ENCODE results near the gene GPATCH4. TPM values are rescaled to one million over a fixed set of nuclear protein-coding genes. Genes with fewer than 3 reads are reported as not detected.
A peak's percentile ranks its signal among the peaks of the same experiment; 100 is the strongest.

GPATCH4 gene
- total RNA-seq, 2 donors from 2014 or later = 8.9 to 9.6 TPM

DNA sequence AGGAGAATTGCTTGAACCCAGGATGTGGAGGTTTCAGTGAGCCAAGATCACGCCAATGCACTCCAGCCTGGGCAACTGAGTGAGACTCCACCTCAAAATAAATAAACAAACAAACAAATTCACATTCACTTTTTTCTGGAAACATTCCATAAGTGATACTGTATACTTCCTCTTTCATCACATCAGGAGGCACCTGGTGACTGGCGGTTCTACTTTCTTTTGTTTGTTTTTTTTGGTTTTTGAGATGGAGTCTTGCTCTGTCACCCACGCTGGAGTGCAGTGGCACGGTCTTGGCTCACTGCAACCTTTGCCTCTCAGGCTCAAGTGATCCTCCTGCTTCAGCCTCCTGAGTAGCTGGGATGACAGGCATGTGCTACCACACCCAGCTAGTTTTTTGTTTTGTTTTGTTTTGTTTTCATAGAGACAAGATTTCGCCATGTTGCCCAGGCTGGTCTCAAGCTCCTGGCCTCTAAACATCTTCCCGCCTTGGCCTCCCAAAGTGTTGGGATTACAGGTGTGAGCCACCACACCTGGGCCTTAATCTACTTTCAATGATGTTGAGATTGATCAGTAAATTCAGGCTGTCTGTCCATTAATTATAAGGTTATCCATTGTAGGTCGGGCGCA is 28.7 kb upstream of the GPATCH4 start:
- Histone ChIP-seq H3K4me3 (no peak overlapping the region), H3K36me3 (replicated peaks in 1 of 2; ENCODE audit: insufficient read depth in 1 of 2, low read depth in 2 of 2) (no peaks in the 10 kb centered on the region), H3K27ac (peak overlapping the region in 2 of 4 donors; percentile 25 to 39), H3K9me3 (no peaks in the 10 kb centered on the region), H3K4me1 (peaks cover 19% of the 10 kb centered on the region), H3K27me3 (peaks cover 0 to 8% of the 10 kb centered on the region in 2 donors)
- intact Hi-C loops (cut with DNase I) = no loop called here
- ATAC-seq = no peak
- WGBS, 2 donors = 71 to 80% methylated on average over 8 of the region's 8 CpGs
- TF ChIP-seq, protein P1, sequence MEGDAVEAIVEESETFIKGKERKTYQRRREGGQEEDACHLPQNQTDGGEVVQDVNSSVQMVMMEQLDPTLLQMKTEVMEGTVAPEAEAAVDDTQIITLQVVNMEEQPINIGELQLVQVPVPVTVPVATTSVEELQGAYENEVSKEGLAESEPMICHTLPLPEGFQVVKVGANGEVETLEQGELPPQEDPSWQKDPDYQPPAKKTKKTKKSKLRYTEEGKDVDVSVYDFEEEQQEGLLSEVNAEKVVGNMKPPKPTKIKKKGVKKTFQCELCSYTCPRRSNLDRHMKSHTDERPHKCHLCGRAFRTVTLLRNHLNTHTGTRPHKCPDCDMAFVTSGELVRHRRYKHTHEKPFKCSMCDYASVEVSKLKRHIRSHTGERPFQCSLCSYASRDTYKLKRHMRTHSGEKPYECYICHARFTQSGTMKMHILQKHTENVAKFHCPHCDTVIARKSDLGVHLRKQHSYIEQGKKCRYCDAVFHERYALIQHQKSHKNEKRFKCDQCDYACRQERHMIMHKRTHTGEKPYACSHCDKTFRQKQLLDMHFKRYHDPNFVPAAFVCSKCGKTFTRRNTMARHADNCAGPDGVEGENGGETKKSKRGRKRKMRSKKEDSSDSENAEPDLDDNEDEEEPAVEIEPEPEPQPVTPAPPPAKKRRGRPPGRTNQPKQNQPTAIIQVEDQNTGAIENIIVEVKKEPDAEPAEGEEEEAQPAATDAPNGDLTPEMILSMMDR (IDR thresholded peaks at IDR 0.05) = no peak
- no peak for TF ChIP-seq POLR2A (IDR thresholded peaks at IDR 0.05)
- no peak for DNase-seq

DNA sequence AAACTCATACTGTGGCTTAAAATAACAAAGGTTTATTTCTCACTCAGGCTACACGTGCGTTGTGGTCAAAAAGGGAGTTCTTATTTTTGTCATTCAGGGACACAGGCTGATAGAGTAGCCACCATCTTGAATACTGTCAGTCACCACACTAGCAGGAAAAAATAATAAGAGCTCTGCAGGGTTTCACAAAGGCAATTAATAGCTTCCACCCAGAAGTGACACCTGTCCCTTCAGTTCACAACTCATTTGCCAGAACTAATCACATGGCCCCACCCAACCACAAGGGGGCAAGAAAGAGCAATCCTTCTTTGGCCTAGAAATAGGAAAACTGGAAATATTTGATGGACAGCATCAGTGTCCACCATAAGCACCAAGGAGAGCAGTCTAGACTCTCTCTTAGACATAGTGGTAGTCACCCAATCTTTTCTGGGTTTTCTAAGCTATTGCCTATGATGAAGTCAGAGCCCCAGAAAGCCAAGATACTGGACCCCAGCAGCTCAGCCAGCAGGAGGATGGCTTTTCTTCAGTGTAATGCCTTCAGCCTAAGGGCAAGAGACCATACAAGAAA is 26.1 kb upstream of the GPATCH4 start:
- Histone ChIP-seq H3K36me3 (replicated peaks in 1 of 2; ENCODE audit: insufficient read depth in 1 of 2, low read depth in 2 of 2) (no peaks in the 10 kb centered on the region), H3K9me3 (no peaks in the 10 kb centered on the region), H3K4me1 (peaks cover 30% of the 10 kb centered on the region), H3K27ac (no peak overlapping the region), H3K27me3 (peaks cover 0 to 23% of the 10 kb centered on the region in 2 donors), H3K4me3 (no peak overlapping the region)
- 77 to 80% methylated on average over 2 of the region's 2 CpGs for WGBS, 2 donors
- DNase-seq (peak; percentile 43 to 71 (median 60)), ATAC-seq (peak; percentile 21)
- intact Hi-C loops (cut with DNase I) = no loop called here
- TF ChIP-seq POLR2A (IDR thresholded peaks at IDR 0.05) = no peak
- TF ChIP-seq, protein P1 (IDR thresholded peaks at IDR 0.05) = peak; percentile 17 to 68 (median 61)

- Histone ChIP-seq H3K4me1 (peaks cover 30% of the 10 kb centered on the region), H3K27me3 (peaks cover 0 to 23% of the 10 kb centered on the region in 2 donors), H3K9me3 (no peaks in the 10 kb centered on the region), H3K36me3 (replicated peaks in 1 of 2; ENCODE audit: insufficient read depth in 1 of 2, low read depth in 2 of 2) (no peaks in the 10 kb centered on the region), H3K4me3 (no peak overlapping the region), H3K27ac (no peak overlapping the region)
- TF ChIP-seq, protein P1 (IDR thresholded peaks at IDR 0.05) = no peak
- TF ChIP-seq POLR2A (IDR thresholded peaks at IDR 0.05) = no peak
- 39 to 46% methylated on average over 4 of the region's 4 CpGs for WGBS, 2 donors
- no peak for ATAC-seq
- DNase-seq = no peak
- intact Hi-C loops (cut with DNase I) = no loop called here
These were observed 24.8 kb upstream of the GPATCH4 start for GRCh38 chr1:156626079-156626438.

GRCh38 chr1:156625436-156626078 is 24.3 kb upstream of the GPATCH4 start:
- intact Hi-C loops (cut with DNase I) = no loop called here
- peaks cover 0 to 23% of the 10 kb centered on the region in 2 donors for H3K27me3 ChIP-seq

More at GRCh38 chr1:156625436-156626078, 24.3 kb upstream of the GPATCH4 start:
- no peaks in the 10 kb centered on the region for H3K9me3 ChIP-seq
- no peak for TF ChIP-seq POLR2A (IDR thresholded peaks at IDR 0.05)
- TF ChIP-seq, protein P1 (IDR thresholded peaks at IDR 0.05) = peak in 6 of 7 experiments; percentile 59 to 80 (median 76)
- H3K27ac ChIP-seq = no peak overlapping the region
- no peak overlapping the region for H3K4me3 ChIP-seq
- peak; percentile 56 for ATAC-seq
- H3K36me3 ChIP-seq (replicated peaks in 1 of 2; ENCODE audit: insufficient read depth in 1 of 2, low read depth in 2 of 2) = no peaks in the 10 kb centered on the region
- H3K4me1 ChIP-seq = peaks cover 30% of the 10 kb centered on the region
- DNase-seq = peak; percentile 32 to 74 (median 56)
- WGBS, 2 donors = 0 to 1% methylated on average over 16 to 41 of the region's 45 CpGs
